HG03565 (cell line): ENCODE results near the gene UMODL1.

Source experiments
- ATAC-seq: cut with Tn5 transposase; IDR thresholded peaks from one replicate; pipeline ENCODE4 v1.9.1; 2021; ENCODE audit warnings: mild to moderate bottlenecking, moderate library complexity; ENCODE audit not compliant: unreplicated experiment

Gene UMODL1

GRCh38 chr21:42079008-42079938, 8.2 kb downstream of the UMODL1 start:
- ATAC-seq = no peak

DNA sequence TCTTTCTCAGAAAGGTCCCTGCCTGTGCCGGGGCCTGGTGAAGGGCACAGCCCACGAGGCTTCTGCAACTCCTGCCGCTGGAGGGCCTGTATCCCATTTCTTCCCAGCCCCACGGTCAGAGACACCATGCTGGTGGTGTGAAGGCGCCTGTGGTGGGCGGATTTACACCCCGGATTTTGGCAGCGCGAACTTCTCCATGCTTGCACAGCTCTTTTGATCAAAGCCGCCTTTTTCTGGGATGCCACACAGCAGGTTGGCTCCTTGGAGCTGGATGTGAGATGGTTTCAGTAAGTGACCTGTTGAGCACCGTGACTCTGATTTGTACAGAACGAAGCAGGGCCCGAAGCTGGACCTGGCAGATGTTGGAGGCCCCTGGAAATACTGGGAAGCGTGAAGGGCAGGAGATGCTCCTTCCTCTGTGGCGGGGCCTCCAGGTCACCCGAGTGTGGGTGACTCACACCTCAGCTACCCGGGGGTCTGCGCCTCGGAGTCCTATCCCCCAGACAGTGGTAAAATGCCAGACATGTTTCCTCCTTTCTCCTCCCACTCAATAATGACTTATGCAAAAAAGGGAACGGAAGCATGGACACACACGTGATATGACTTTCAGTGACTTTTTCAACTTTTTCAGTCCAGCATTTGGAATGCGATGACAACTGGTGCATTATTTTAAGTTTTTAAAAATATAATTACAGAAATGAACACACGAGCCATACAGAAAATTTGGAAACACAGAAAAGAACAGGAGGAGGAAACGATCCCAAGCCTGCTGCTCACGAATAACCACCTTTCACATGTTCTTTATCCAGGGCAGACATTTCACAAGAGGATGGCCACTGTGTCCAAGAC, 9.0 kb downstream of the UMODL1 start:
- no peak for ATAC-seq

DNA sequence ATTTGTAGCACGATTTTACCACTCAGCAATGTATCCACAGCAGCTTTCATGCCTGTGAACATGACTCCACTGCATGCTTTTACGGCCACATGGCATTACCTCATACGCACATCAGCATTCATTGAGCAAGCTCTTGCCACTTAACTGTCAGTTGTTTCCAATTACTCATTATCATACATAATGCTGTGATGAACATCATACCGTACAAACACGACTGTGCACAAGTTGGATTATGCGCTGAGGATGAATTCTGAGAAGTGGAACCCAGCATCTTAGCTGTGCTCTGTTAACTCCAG, 9.6 kb downstream of the UMODL1 start:
- ATAC-seq = no peak

DNA sequence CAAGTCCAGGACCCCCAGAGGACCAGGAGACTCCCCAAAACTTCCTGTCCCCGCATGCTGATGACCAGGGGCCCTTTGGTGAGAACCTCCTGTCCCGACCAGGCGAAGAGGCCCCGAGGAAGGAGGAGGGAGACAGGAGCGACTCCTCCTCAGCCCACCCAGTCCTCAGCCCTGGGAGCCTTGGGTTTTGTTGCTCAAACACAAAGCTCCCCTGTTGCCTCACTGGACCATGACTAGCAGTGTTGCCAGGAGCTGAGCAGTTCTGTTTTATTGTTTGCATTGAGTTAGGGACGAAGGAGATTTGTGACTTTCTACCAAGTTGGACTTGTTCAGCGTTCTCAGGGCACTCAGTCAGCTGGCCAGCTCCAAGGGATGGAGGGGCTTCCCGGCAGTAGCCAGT, 10.0 kb downstream of the UMODL1 start:
- no peak for ATAC-seq

GRCh38 chr21:42081931-42082381, 10.8 kb downstream of the UMODL1 start:
- ATAC-seq = no peak

GRCh38 chr21:42082501-42083360, 11.6 kb downstream of the UMODL1 start:
- no peak for ATAC-seq

DNA sequence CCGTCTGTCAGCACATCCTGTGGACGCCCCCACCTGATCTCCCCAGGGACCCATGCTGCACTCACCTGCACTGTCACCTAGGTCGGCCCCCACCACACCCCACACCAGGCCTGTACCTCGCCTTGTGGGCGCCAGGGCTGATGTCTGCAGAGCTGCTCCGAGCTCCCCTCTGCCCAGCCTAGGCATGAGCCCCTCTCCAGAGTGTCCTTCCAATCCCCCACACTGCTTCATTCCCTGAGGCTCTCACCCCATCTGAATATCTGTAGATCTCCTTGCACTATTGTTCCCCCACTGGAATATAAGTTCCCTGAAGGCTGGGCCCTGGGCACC, 12.2 kb downstream of the UMODL1 start:
- ATAC-seq = no peak

DNA sequence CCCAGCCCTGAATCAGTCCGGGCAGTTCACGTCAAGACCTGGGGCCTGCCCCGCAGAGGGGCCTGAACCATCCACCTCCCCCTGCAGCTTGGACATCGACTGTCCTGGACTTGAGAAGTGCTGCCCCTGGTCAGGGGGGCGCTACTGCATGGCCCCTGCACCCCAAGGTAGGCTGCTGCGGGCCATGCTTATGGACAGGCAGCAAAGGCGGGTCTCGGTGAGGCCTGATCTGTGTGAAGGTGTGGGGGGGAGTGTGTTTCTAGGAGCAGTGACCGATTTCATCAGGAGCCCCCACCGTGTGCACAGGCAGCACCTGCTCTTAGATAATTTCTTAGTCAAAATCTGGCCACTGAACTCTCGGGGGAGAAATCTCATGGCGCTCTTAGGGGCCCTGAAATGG, 13.0 kb downstream of the UMODL1 start:
- ATAC-seq = no peak

GRCh38 chr21:42085246-42086077, 14.3 kb downstream of the UMODL1 start:
- no peak for ATAC-seq

GRCh38 chr21:42086969-42087368, 15.9 kb downstream of the UMODL1 start:
- no peak for ATAC-seq

DNA sequence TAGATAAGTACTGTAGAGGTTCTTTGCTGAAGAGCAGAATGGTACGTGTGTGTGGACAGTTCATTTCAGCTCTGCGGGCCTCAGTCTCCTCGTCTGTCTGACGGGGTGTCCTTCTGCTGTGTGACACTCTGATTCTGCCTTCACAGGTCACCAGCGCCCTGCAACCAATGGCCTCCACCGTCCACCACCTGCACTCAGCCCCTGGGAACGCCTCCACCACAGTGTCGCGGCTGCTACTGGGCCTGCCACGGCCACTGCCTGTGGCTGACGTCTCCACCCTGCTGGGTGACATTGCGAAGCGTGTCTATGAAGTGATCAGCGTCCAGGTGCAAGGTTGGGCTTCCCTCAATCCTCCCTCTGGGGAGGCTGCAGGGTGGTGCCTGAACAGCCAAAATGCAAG, 17.0 kb downstream of the UMODL1 start:
- no peak for ATAC-seq

DNA sequence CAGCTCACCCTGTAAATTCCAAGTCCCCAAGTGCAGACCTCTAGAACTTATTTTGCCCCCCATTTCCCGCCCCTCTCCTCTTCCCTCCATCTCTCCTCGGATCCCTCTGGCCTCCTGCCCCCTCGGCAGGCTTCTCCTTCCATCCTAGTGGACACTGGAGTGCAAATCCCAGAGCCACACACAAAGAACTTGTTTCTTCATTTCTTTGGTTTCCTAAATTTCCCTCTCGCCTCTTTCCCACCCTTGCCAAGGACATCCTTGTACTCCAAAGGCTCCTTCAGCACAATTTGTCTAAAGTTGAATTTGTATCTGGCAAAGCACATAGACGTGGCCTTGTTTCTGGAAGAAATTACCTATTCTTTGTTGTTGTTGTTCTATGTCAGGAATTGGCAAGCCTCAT, 17.5 kb downstream of the UMODL1 start:
- ATAC-seq = no peak

GRCh38 chr21:42089093-42089631, 18.0 kb downstream of the UMODL1 start:
- no peak for ATAC-seq

- no peak for ATAC-seq
Measured at GRCh38 chr21:42089665-42090310, 18.7 kb downstream of the UMODL1 start.

DNA sequence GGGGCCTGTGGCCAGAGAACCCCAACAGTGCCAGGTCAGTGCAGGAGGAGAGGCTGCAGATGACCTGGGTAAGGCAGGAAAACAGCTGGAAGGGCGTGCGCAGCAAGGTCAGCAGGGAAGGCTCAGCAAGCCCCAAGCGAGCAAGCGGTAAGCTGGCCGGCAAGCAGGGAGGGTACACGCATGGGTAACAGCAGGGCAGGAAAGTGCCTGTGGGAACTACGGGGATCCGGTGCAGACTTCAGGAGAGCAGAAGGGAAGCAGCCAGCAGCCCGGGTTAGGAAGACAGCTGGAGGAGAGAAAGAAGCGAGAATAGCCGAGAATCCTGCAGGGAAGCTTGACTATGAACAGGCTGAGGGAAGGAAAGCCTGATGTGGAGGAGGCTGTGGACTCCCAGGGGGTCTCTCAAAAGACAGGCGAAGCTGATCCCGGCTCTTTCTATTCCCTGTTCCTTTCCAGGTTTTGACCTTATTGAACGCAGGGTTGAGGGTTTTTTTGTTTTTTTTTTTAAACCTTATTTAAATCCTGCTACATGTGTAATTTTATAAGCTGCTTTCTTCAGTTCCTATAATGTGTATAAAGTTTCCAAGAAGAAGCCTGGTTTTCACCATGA, 20.9 kb downstream of the UMODL1 start:
- ATAC-seq = no peak

GRCh38 chr21:42092771-42093170, 21.7 kb downstream of the UMODL1 start:
- ATAC-seq = no peak

- no peak for ATAC-seq
Measured at GRCh38 chr21:42093186-42093585, 22.1 kb downstream of the UMODL1 start.

- ATAC-seq = no peak
Measured at GRCh38 chr21:42093991-42094421, 22.9 kb downstream of the UMODL1 start.

DNA sequence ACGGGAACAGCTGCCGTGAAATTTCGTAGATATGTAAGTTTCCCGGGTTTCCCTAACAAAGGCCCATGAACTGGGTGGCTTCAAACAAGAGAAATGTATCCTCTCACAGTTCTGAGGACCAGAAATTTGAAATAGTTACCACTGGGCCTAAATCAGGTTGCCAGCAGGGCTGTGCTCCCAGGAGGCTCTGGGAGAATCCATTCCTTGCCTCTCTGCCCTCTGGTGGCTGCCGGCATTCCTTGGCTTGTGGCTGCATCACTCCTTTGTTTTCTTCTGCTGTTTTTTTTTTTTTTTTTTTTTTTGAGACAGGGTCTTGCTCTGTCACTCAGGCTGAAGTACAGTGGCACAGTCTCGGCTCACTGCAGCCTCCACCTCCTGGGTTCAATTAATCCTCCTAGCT, 23.7 kb downstream of the UMODL1 start:
- ATAC-seq = no peak
